ENCODE results near the gene FANCI. TPM values are rescaled to one million over a fixed set of nuclear protein-coding genes. Genes with fewer than 3 reads are reported as not detected.

FANCI gene
- total RNA-seq, 4 donors from 2014 or later: 1.0 to 40.4 (median 3.5) TPM

- H3K27ac ChIP-seq: no peak overlapping the region
- no peak for DNase-seq
- no peak overlapping the region for H3K4me3 ChIP-seq
- no peaks in the 10 kb centered on the region for H3K9me3 ChIP-seq
- TF ChIP-seq POLR2A (IDR thresholded peaks at IDR 0.05): no peak
- no peak for TF ChIP-seq CTCF (IDR thresholded peaks at IDR 0.05)
- H3K36me3 ChIP-seq: no peaks in the 10 kb centered on the region
- intact Hi-C loops (cut with DNase I; ENCODE audit: low total_unique reads): no loop called here
- no peaks in the 10 kb centered on the region for H3K27me3 ChIP-seq
- no peaks in the 10 kb centered on the region for H3K4me1 ChIP-seq
These were observed 42.2 kb upstream of the FANCI start for GRCh38 chr15:89201465-89202005.

DNA sequence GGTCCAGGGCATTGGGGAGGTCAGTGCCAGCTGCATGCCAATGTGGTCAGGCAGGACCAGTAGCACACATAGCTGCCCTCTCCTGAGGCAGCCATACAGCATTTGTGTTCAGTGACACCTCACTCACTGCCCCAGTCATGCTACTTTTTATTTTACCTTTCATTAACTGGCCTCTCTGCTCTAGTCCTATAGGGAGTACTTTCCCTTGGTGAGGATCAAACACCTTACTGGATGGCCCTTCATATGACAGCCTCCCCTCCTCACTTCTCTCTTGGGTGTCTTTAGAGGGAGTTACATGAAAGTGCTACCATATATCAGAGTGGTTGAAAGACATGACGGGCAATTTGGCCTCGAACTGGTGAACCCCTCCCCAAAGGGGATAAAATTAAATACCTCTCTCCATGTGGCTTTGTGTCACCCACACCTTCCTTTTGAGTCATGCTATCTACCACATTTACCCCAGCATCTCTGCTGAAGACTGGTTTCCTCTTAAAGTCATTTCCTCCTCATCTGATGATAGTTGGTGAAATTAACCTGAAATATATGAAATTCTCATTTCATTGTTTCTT lies 40.0 kb upstream of the FANCI start:
- no peak for TF ChIP-seq CTCF (IDR thresholded peaks at IDR 0.05)
- TF ChIP-seq POLR2A (IDR thresholded peaks at IDR 0.05): no peak
- DNase-seq: no peak
- no peaks in the 10 kb centered on the region for H3K36me3 ChIP-seq
- no peak overlapping the region for H3K27ac ChIP-seq
- no peaks in the 10 kb centered on the region for H3K27me3 ChIP-seq
- H3K9me3 ChIP-seq: no peaks in the 10 kb centered on the region
- intact Hi-C loops (cut with DNase I; ENCODE audit: low total_unique reads): no loop called here
- H3K4me3 ChIP-seq: no peak overlapping the region
- H3K4me1 ChIP-seq: no peaks in the 10 kb centered on the region

DNA sequence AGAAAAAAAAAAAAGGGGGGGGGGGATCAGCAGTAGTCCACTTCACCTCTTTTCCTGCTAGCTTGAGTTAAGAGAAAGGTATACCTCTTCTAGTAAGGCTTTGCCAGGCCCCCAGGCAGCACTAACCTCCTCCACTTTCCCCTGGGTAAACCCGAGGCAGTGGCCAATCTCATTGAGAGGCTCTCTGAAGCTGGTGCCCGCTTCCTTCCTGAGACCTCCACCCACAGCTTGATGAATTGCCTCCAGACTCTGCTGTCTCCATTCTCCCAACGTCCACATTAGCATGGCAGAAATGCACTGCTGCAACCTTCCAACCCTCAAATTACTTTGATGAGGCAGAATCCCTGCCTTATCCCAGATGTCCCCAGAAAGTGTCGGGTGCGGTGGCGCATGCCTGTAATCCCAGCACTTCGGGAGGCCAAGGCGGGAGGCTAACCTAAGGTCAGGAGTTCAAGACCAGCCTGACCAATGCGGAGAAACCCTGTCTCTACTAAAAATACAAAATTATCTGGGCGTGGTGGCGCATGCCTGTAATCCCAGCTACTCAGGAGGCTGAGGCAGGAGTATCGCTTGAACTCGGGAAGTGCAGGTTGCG lies 37.7 kb upstream of the FANCI start:
- Histone ChIP-seq H3K36me3 (no peaks in the 10 kb centered on the region), H3K4me3 (no peak overlapping the region), H3K9me3 (no peaks in the 10 kb centered on the region), H3K27me3 (no peaks in the 10 kb centered on the region), H3K4me1 (no peaks in the 10 kb centered on the region), H3K27ac (no peak overlapping the region)
- no peak for DNase-seq
- TF ChIP-seq CTCF (IDR thresholded peaks at IDR 0.05) (no peak), POLR2A (IDR thresholded peaks at IDR 0.05) (no peak)
- intact Hi-C loops (cut with DNase I; ENCODE audit: low total_unique reads): no loop called here

- Histone ChIP-seq H3K4me1 (no peaks in the 10 kb centered on the region), H3K9me3 (no peaks in the 10 kb centered on the region), H3K27ac (no peak overlapping the region), H3K27me3 (no peaks in the 10 kb centered on the region), H3K36me3 (no peaks in the 10 kb centered on the region), H3K4me3 (no peak overlapping the region)
- peak; percentile 64 to 67 for DNase-seq
- intact Hi-C loops (cut with DNase I; ENCODE audit: low total_unique reads): no loop called here
- TF ChIP-seq CTCF (IDR thresholded peaks at IDR 0.05) (peak; percentile 88 to 96 (median 90)), POLR2A (IDR thresholded peaks at IDR 0.05) (no peak)
These were observed 36.9 kb upstream of the FANCI start for GRCh38 chr15:89206908-89207331.

DNA sequence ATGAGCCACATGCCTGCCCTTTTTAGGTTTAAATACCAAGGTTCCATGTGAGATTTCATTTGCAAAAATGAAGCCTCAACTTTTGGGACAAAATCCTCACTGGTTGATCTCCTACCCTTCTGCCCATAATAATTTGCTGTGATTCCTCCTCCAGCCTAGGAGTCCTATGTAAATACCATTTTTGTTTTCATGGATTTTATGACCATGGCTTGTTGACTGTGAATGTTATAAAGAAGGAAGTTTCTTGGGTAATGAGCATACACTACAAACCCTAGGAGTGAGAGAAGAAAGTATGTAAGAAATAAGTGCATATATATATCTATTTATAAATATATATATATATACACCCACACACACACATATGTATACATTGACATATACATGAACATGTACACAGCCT lies 35.5 kb upstream of the FANCI start:
- Histone ChIP-seq H3K36me3 (no peaks in the 10 kb centered on the region), H3K27me3 (no peaks in the 10 kb centered on the region), H3K27ac (no peak overlapping the region), H3K4me3 (no peak overlapping the region), H3K4me1 (no peaks in the 10 kb centered on the region), H3K9me3 (no peaks in the 10 kb centered on the region)
- intact Hi-C loops (cut with DNase I; ENCODE audit: low total_unique reads): no loop called here
- no peak for TF ChIP-seq POLR2A (IDR thresholded peaks at IDR 0.05)
- DNase-seq: no peak

Measured in uterus (tissue), 4 donors.